Cardiac muscle cell (in vitro differentiated cells and primary cell): Measurements from ENCODE around the gene OSGEP. TPM values are rescaled to one million over a fixed set of nuclear protein-coding genes. Genes with fewer than 3 reads are reported as not detected.
A peak's percentile ranks its signal among the peaks of the same experiment; 100 is the strongest.

Source experiments
- DNase-seq, 2 donors: peaks; one replicate each; pipeline versions ENCODE4 v3.0.0 to v3.0.0-alpha.2; 2010 to 2017; ENCODE audit warnings: low read depth in 1 of 2, low spot score in 1 of 2
- H3K27ac ChIP-seq: fragments of 200-600 bp; sonication (generic); 2 replicates; pipeline ENCODE4 v1.5.1; 2016
- H3K27me3 ChIP-seq: fragments of 200-600 bp; sonication (generic); 2 replicates; pipeline ENCODE4 v1.6.0; 2016; ENCODE audit warnings: control low read depth
- H3K36me3 ChIP-seq: fragments of 200-600 bp; sonication (generic); 2 replicates; pipeline ENCODE4 v1.5.1; 2016; ENCODE audit warnings: control low read depth
- H3K4me1 ChIP-seq: fragments of 200-600 bp; sonication (generic); 2 replicates; pipeline ENCODE4 v1.8.1; 2017; ENCODE audit warnings: low read depth, mild to moderate bottlenecking, mixed run types
- H3K4me3 ChIP-seq: fragments of 200-600 bp; sonication (generic); 2 replicates; pipeline ENCODE4 v1.5.1; 2016; ENCODE audit warnings: mild to moderate bottlenecking
- H3K9me3 ChIP-seq: fragments of 200-600 bp; sonication (generic); 2 replicates; pipeline ENCODE4 v1.5.1; 2017; ENCODE audit warnings: low read depth, mild to moderate bottlenecking, control low read depth
- polyA plus RNA-seq: library from polyadenylated mRNA; unstranded; fragments of >200 nt; fragmentation: Nextera tagmentation; extraction: Ambion mirVana; gene quantifications from 2 replicates; pipeline ENCODE4 v1.2.1, GENCODE V29; 2016
- total RNA-seq: library from RNA; depleted of rRNA; stranded (reverse); fragments of >200 nt; gene quantifications from 2 replicates; pipeline ENCODE4 v1.2.3, GENCODE V29; 2016
- TF ChIP-seq, protein P1 (sequence below): IDR thresholded peaks from 2 replicates; pipeline ENCODE4 v1.5.1; 2012; ENCODE audit warnings: low read depth, mild to moderate bottlenecking, low read length

OSGEP gene
- total and polyA plus RNA-seq, 2 experiments from 2014 or later, result 47.9 to 51.7 TPM

DNA sequence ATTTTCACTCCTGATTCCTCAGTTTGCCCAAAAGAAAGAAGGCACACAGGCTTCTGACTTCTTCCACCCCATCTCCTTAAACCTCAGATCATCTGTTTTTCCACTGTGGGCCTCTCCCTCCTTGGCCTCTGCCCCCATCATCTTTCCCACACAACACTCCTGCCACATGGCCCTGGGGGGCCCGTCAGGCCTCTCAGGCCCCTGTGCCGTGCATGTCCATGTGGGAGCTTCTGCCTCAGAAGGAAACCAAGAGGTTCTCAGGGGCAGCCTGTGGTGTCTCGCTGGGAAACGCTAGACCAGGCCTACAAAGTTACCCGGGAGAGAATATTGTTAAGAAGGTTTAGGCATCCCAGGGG lies 26.6 kb downstream of the OSGEP start:
- no peaks in the 10 kb centered on the region for H3K27me3 ChIP-seq
- H3K4me3 ChIP-seq, result no peak overlapping the region
- H3K27ac ChIP-seq, result no peak overlapping the region
- TF ChIP-seq, protein P1, sequence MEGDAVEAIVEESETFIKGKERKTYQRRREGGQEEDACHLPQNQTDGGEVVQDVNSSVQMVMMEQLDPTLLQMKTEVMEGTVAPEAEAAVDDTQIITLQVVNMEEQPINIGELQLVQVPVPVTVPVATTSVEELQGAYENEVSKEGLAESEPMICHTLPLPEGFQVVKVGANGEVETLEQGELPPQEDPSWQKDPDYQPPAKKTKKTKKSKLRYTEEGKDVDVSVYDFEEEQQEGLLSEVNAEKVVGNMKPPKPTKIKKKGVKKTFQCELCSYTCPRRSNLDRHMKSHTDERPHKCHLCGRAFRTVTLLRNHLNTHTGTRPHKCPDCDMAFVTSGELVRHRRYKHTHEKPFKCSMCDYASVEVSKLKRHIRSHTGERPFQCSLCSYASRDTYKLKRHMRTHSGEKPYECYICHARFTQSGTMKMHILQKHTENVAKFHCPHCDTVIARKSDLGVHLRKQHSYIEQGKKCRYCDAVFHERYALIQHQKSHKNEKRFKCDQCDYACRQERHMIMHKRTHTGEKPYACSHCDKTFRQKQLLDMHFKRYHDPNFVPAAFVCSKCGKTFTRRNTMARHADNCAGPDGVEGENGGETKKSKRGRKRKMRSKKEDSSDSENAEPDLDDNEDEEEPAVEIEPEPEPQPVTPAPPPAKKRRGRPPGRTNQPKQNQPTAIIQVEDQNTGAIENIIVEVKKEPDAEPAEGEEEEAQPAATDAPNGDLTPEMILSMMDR, result no peak
- no peak for DNase-seq
- no peaks in the 10 kb centered on the region for H3K9me3 ChIP-seq
- no peaks in the 10 kb centered on the region for H3K4me1 ChIP-seq
- no peaks in the 10 kb centered on the region for H3K36me3 ChIP-seq

DNA sequence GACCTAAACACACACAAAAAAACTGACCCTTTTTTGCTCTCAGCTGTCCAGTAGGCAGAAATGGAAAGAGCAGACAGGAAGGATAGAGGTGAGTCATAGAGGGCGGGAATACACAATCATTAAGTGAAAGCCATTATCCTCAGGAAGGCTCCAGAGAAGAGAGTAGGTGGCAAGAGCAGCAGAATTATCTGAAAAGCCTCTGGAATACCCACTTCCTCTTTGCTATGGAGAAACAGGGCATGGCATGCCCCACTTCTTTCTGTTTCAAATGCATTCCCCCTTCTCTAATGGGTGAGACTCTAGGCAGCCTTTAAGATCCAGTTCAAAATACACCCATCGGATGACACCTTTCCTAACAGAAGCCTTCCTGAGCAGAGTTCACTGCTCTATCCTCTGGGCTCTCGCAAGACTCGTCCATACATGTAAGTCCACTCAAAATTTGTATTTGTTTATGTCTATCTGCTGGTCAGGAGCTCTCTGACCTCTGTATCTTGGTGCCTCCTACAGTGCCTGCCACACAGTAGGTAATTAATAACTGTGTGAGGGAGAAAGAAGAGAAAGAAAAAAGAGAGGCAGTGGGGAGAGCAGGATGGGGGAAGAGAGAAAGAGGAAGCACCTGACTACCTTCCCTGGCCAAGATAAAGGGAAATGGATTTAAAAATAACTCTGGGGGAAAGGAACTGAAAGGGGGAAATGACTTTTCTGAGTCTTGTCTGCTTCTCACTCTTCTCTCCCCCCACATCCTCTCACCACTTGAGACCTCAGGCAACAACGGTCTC lies 27.2 kb downstream of the OSGEP start:
- TF ChIP-seq, protein P1, result no peak
- no peak overlapping the region for H3K4me3 ChIP-seq
- no peaks in the 10 kb centered on the region for H3K9me3 ChIP-seq
- H3K4me1 ChIP-seq, result no peaks in the 10 kb centered on the region
- no peak overlapping the region for H3K27ac ChIP-seq
- H3K27me3 ChIP-seq, result no peaks in the 10 kb centered on the region
- no peaks in the 10 kb centered on the region for H3K36me3 ChIP-seq
- DNase-seq, result peak in 1 of 2 donors; percentile 61

DNA sequence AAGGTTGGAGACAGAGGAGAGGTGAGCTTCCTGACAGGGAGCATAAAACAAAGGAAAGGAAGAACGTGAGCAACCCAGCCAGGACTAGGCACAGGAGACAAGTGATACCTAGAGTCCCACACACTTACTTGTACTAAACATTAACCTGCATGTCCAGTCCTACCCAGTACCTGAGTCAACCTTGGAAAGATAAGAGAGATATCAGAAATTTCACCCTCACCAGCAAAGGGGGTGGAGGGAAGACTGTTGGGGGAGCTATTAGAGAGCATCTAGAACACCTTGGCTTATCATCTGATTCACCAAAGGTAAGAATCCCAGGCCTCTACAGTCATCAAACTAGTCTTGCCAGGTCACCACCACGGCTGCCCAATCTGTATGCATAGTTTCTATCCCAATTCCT lies 29.8 kb downstream of the OSGEP start:
- Histone ChIP-seq H3K4me3 (no peak overlapping the region), H3K36me3 (no peaks in the 10 kb centered on the region), H3K27ac (no peak overlapping the region), H3K27me3 (no peaks in the 10 kb centered on the region), H3K4me1 (no peaks in the 10 kb centered on the region), H3K9me3 (no peaks in the 10 kb centered on the region)
- DNase-seq, result no peak
- TF ChIP-seq, protein P1, result no peak

DNA sequence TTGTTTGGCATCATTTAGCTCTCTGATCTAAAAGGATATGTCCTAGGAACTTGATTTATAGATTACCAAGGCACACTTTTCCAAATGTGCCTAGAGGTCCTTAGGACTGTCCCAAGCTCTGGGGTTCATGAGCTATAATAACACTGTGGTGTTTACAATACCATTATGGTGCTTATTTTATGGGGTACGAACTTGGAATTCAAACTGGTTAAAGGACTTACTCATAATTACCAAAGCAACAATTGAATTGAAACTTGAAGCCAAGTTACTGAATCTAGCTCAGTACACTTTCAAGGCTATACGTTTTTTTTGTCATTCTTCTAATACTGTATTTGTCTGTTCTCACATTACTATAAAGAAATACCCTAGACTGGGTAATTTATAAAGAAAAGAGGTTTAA lies 31.7 kb downstream of the OSGEP start:
- no peaks in the 10 kb centered on the region for H3K27me3 ChIP-seq
- H3K4me1 ChIP-seq, result no peaks in the 10 kb centered on the region
- H3K4me3 ChIP-seq, result no peak overlapping the region
- no peak for DNase-seq
- TF ChIP-seq, protein P1, result no peak
- H3K27ac ChIP-seq, result no peak overlapping the region
- H3K9me3 ChIP-seq, result no peaks in the 10 kb centered on the region
- no peaks in the 10 kb centered on the region for H3K36me3 ChIP-seq

DNA sequence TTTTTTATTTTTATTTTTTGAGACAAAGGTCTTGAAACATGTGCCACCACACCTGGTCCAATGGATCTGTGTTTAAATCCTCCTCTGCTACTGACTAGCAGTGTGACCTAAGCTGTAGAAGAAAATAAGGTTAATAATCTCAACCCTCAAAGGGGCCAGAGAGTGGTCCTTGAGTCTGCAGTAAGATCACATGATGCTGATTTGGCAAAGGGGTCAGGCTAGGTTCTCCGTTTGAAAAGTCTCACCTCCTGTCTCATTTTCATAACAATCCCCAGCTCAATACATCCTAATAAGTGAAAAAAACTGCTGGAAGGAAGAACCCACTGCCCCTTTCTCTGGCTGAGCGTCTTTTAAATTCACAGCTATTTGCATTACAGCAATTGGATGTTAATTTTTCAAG lies 33.3 kb downstream of the OSGEP start:
- DNase-seq, result no peak
- H3K4me3 ChIP-seq, result no peak overlapping the region
- no peak overlapping the region for H3K27ac ChIP-seq
- no peaks in the 10 kb centered on the region for H3K27me3 ChIP-seq
- TF ChIP-seq, protein P1, result no peak
- no peaks in the 10 kb centered on the region for H3K4me1 ChIP-seq
- H3K36me3 ChIP-seq, result no peaks in the 10 kb centered on the region
- no peaks in the 10 kb centered on the region for H3K9me3 ChIP-seq
